Measurements from ENCODE around the gene LSAMP. TPM values are rescaled to one million over a fixed set of nuclear protein-coding genes. Genes with fewer than 3 reads are reported as not detected.
"Not testable (repeated sequence)": the region's sequence is repeated elsewhere in the genome, so short reads cannot be mapped to it uniquely, and the experiment has no call there.

Gene LSAMP
- total and polyA plus RNA-seq, 2 experiments from 2014 or later: 4.6 to 6.0 TPM

DNA sequence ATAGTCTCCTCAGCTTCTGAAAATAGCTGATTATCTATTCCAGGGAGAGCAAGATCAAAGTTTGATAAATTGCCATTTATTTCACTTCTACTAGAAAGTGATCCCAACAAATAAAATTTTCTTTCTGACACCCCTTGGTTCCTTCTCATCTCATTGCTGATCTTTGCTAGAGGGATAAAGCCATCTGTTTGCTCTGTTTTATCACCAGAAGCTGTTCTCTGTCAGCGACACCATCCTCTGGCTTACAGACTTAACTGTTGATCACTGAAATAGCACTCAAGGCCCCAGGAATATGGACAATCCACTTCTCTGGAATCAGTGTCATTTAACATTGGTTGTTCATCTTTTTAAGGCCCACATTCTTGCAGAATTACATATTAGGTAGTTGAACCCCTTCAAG lies 219.0 kb downstream of the LSAMP start:
- no peaks in the 10 kb centered on the region for H3K36me3 ChIP-seq
- TF ChIP-seq, protein P1, sequence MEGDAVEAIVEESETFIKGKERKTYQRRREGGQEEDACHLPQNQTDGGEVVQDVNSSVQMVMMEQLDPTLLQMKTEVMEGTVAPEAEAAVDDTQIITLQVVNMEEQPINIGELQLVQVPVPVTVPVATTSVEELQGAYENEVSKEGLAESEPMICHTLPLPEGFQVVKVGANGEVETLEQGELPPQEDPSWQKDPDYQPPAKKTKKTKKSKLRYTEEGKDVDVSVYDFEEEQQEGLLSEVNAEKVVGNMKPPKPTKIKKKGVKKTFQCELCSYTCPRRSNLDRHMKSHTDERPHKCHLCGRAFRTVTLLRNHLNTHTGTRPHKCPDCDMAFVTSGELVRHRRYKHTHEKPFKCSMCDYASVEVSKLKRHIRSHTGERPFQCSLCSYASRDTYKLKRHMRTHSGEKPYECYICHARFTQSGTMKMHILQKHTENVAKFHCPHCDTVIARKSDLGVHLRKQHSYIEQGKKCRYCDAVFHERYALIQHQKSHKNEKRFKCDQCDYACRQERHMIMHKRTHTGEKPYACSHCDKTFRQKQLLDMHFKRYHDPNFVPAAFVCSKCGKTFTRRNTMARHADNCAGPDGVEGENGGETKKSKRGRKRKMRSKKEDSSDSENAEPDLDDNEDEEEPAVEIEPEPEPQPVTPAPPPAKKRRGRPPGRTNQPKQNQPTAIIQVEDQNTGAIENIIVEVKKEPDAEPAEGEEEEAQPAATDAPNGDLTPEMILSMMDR (IDR thresholded peaks at IDR 0.05; ENCODE audit: low read depth, low read length): no peak
- H3K27ac ChIP-seq: no peak overlapping the region
- no peaks in the 10 kb centered on the region for H3K9me3 ChIP-seq (ENCODE audit: low read depth)
- no peak for DNase-seq (ENCODE audit: low read depth in 1 of 2, low spot score in 1 of 2)
- H3K27me3 ChIP-seq: no peaks in the 10 kb centered on the region
- H3K4me1 ChIP-seq (ENCODE audit: low read depth): peaks cover 4% of the 10 kb centered on the region
- H3K4me3 ChIP-seq: no peak overlapping the region

GRCh38 chr3:116216761-116217160 lies 228.5 kb downstream of the LSAMP start:
- no peak overlapping the region for H3K4me3 ChIP-seq
- TF ChIP-seq, protein P1 (IDR thresholded peaks at IDR 0.05; ENCODE audit: low read depth, low read length): no peak
- H3K27ac ChIP-seq: no peak overlapping the region

DNA sequence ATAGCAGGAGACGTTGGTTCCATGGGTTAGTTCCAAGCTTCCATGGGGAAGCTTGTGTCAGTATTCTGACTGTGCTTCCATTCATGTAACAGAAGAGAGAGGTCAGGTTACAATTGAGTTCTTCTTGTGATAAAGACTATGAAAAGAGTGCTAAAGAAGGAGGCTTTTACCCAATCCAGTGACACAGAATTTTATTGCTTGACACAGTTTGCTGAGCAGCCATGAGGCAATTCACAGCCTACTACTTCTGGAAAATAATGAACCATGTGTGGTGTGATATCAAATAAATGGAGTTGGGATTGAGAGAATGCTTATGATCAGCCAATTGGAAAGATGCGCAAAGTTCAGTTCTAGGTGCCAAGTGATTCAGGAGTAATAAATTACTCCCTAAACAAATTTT lies 233.4 kb downstream of the LSAMP start:
- no peak for DNase-seq (ENCODE audit: low read depth in 1 of 2, low spot score in 1 of 2)
- TF ChIP-seq, protein P1 (IDR thresholded peaks at IDR 0.05; ENCODE audit: low read depth, low read length): no peak
- Histone ChIP-seq H3K9me3 (ENCODE audit: low read depth) (no peaks in the 10 kb centered on the region), H3K27me3 (no peaks in the 10 kb centered on the region), H3K27ac (no peak overlapping the region), H3K4me3 (no peak overlapping the region), H3K4me1 (ENCODE audit: low read depth) (no peaks in the 10 kb centered on the region), H3K36me3 (no peaks in the 10 kb centered on the region)

More at GRCh38 chr3:116216761-116217160, 228.5 kb downstream of the LSAMP start:
- no peaks in the 10 kb centered on the region for H3K4me1 ChIP-seq (ENCODE audit: low read depth)
- peak in 1 of 2 donors; percentile 12 for DNase-seq (ENCODE audit: low read depth in 1 of 2, low spot score in 1 of 2)
- H3K36me3 ChIP-seq: no peaks in the 10 kb centered on the region
- H3K9me3 ChIP-seq (ENCODE audit: low read depth): no peaks in the 10 kb centered on the region
- H3K27me3 ChIP-seq: no peaks in the 10 kb centered on the region

DNA sequence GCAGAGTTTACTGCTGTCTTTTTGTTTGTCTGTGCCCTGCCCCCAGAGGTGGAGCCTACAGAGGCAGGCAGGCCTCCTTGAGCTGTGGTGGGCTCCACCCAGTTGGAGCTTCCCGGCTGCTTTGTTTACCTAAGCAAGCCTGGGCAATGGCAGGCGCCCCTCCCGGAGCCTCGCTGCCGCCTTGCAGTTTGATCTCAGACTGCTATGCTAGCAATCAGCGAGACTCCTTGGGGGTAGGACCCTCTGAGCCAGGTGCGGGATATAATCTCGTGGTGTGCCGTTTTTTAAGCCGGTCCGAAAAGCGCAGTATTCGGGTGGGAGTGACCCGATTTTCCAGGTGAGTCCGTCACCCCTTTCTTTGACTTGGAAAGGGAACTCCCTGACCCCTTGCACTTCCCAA lies 236.5 kb downstream of the LSAMP start:
- not testable (repeated sequence) for H3K4me3 ChIP-seq; H3K36me3 ChIP-seq; H3K27ac ChIP-seq; H3K9me3 ChIP-seq (ENCODE audit: low read depth); H3K27me3 ChIP-seq; DNase-seq (ENCODE audit: low read depth in 1 of 2, low spot score in 1 of 2); H3K4me1 ChIP-seq (ENCODE audit: low read depth)

- no peak for DNase-seq (ENCODE audit: low read depth in 1 of 2, low spot score in 1 of 2)
- H3K27me3 ChIP-seq: no peaks in the 10 kb centered on the region
- H3K4me3 ChIP-seq: no peak overlapping the region
- H3K9me3 ChIP-seq (ENCODE audit: low read depth): no peaks in the 10 kb centered on the region
- no peak overlapping the region for H3K27ac ChIP-seq
- no peaks in the 10 kb centered on the region for H3K4me1 ChIP-seq (ENCODE audit: low read depth)
- no peaks in the 10 kb centered on the region for H3K36me3 ChIP-seq
- TF ChIP-seq, protein P1 (IDR thresholded peaks at IDR 0.05; ENCODE audit: low read depth, low read length): no peak
Observed at GRCh38 chr3:116200956-116201690, 244.2 kb downstream of the LSAMP start.

DNA sequence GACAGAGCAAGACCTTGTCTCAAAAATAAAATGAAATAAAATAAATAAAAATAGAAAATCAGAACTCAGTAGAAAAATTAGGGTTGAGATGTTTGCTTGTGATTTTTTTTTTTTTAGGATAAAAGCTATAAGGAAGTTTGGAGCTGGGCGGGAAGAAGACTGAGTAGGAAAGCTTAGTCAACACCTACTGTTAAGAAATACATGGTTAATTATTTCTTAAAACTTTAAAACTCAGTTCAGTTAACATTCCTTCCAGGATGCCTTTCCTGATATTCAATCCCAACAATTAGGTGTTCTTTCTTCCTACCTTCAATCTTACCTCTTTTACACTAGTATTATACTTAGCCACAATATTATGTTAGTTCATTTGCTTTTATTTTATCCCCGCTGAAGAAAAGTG lies 246.2 kb downstream of the LSAMP start:
- no peak overlapping the region for H3K27ac ChIP-seq

More for the DNA sequence above, 246.2 kb downstream of the LSAMP start:
- TF ChIP-seq, protein P1 (IDR thresholded peaks at IDR 0.05; ENCODE audit: low read depth, low read length): no peak
- Histone ChIP-seq H3K4me1 (ENCODE audit: low read depth) (no peaks in the 10 kb centered on the region), H3K4me3 (no peak overlapping the region), H3K36me3 (no peaks in the 10 kb centered on the region), H3K27me3 (no peaks in the 10 kb centered on the region), H3K9me3 (ENCODE audit: low read depth) (no peaks in the 10 kb centered on the region)
- DNase-seq (ENCODE audit: low read depth in 1 of 2, low spot score in 1 of 2): no peak
